SU-DHL-6 (cell line): ENCODE data around the gene ARHGEF11.

ENCODE experiments used
- H2AFZ ChIP-seq: fragments of 200-600 bp; sonication (generic); 2 replicates; pipeline ENCODE4 v1.6.1; 2014; ENCODE audit warnings: low read depth, mild to moderate bottlenecking, moderate library complexity, mixed read lengths, antibody characterized with exemption, low read length; ENCODE audit not compliant: severe bottlenecking
- H3F3A ChIP-seq: fragments of 200-600 bp; shearing (Covaris generic); 2 replicates; pipeline ENCODE4 v1.6.0; 2016; ENCODE audit warnings: antibody characterized with exemption, mild to moderate bottlenecking; ENCODE audit not compliant: insufficient read depth
- H3K27ac ChIP-seq: fragments of 200-600 bp; sonication (generic); 2 replicates; pipeline ENCODE4 v1.5.1; 2016; ENCODE audit warnings: low read depth, mild to moderate bottlenecking, low read length, moderate library complexity, mixed read lengths
- H3K27me3 ChIP-seq: fragments of 200-600 bp; sonication (generic), shearing (Covaris generic); 2 replicates; pipeline ENCODE4 v1.6.0; 2014; ENCODE audit warnings: mild to moderate bottlenecking, low read length
- H3K36me3 ChIP-seq: fragments of 200-600 bp; sonication (generic); 2 replicates; pipeline ENCODE4 v1.6.1; 2014; ENCODE audit warnings: mild to moderate bottlenecking, low read length, mixed read lengths
- H3K4me2 ChIP-seq: fragments of 300-600, 200-600 bp; shearing (Covaris generic), sonication (generic); 2 replicates; pipeline ENCODE4 v1.6.0; 2014; ENCODE audit warnings: low read length, low read depth, mild to moderate bottlenecking; ENCODE audit not compliant: poor library complexity, severe bottlenecking
- H3K4me3 ChIP-seq: fragments of 200-600 bp; sonication (generic); 2 replicates; pipeline ENCODE4 v1.5.1; 2014; ENCODE audit warnings: antibody characterized with exemption, low read length, mild to moderate bottlenecking, mixed read lengths; ENCODE audit not compliant: insufficient read depth, poor library complexity, severe bottlenecking
- H3K79me2 ChIP-seq: fragments of 200-600 bp; sonication (generic); 2 replicates; pipeline ENCODE4 v1.6.1; 2014; ENCODE audit warnings: mild to moderate bottlenecking, low read length, moderate library complexity; ENCODE audit not compliant: insufficient read depth
- H3K9ac ChIP-seq: fragments of 200-600 bp; sonication (generic); 2 replicates; pipeline ENCODE4 v1.7.0; 2014; ENCODE audit warnings: mild to moderate bottlenecking, low read length
- H3K9me2 ChIP-seq: fragments of 200-600 bp; sonication (generic); replicated peaks from 2 replicates; pipeline ENCODE4 v1.6.1; 2014; ENCODE audit warnings: low read length; ENCODE audit not compliant: insufficient read depth
- H3K9me3 ChIP-seq: fragments of 200-600 bp; sonication (generic); 2 replicates; pipeline ENCODE4 v1.6.1; 2014; ENCODE audit warnings: low read length, mixed read lengths; ENCODE audit not compliant: insufficient read depth
- H4K20me1 ChIP-seq: fragments of 200-600 bp; sonication (generic); 2 replicates; pipeline ENCODE4 v1.6.1; 2014; ENCODE audit warnings: low read depth, mild to moderate bottlenecking, antibody characterized with exemption, low read length, moderate library complexity, mixed read lengths
- CTCF ChIP-seq: fragments of 200-600 bp; sonication (generic); IDR thresholded peaks from one replicate; pipeline ENCODE4 v1.5.1; 2017; ENCODE audit warnings: antibody characterized with exemption, mild to moderate bottlenecking, low read length, moderate library complexity; ENCODE audit not compliant: insufficient read depth, poor library complexity, severe bottlenecking
- EZH2phosphoT487 ChIP-seq: fragments of 200-600 bp; sonication (generic), shearing (Covaris generic); conservative IDR thresholded peaks from 2 replicates; pipeline ENCODE4 v1.6.1; 2018; ENCODE audit warnings: mild to moderate bottlenecking, antibody characterized with exemption, low read length, moderate library complexity, mixed read lengths

ARHGEF11 gene

DNA sequence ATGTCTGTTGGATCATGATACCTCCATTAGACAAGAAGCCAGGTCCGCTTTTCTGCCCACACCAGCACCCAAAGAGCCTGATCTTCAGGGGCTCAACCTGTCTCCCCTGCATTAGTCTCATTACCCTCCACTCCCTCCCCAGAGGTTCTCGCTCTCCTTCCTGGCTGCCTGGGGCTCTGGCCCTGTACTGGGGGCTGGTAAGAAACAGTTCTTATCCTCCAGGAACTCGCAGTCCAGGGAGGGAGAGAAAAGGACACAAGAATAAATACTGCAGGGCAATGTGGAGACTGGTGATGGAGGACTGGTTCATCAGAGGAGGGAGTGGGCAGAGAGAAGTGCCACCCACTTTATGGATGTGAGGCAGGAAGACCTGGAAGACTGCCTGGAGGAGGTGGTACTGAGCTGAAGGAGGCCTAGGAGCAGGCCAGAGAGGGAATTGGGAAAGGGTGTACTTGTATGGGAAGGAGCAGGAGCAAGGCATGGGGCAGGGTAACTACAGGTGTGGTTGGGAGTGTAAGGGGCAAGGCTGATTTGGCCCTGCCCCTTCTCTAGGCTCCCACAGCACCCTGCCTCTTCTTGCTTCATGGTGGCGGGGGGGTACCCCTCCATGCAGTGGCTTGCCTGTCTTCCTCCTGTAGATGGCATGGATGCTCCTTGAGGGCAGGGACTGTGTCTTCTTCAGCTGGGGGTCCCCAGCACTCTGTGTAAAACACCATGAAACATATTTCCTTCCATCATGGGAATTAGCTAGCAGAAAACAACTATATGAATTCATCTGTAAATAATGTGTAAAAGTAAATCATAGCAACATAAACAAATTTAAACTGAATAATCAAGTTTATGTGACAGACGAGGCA, 120.2 kb downstream of the ARHGEF11 start:
- Histone ChIP-seq H3K4me2 (no peak overlapping the region), H3K4me3 (no peak overlapping the region)

DNA sequence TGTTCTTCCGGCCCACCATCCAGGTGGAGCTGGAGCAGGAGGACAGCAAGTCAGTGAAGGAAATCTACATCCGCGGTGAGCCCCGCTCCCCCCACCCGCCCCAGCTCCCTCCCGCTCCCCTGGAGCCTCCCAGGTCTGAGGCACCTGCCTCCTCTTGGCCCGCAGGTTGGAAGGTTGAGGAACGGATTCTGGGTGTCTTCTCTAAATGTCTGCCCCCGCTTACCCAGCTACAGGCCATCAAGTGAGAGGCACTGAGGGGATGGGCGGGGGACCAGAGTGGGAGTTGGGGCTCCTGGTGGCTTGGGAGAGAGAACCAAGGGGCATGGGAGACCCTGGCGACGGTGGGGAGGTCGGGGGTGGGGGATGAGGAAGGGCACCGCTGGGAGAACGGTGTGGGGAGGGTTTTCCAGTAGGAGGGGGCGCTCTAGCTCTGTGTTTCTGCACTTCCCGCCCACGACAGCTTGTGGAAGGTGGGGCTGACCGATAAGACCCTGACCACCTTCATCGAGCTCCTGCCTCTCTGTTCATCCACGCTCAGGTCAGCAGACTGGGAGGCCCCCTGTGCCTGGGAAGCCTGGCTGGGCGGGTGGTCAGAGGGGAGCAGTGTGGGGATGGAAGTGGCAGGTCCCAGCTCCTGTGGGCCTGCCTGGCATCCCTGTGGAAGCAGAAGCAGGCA, 120.9 kb downstream of the ARHGEF11 start:
- Histone ChIP-seq H3K36me3 (no peaks in the 10 kb centered on the region), H3F3A (no peaks in the 10 kb centered on the region), H3K9me3 (no peaks in the 10 kb centered on the region), H3K27me3 (no peaks in the 10 kb centered on the region), H3K27ac (no peak overlapping the region), H3K9ac (no peak overlapping the region), H3K4me2 (no peak overlapping the region), H3K79me2 (no peaks in the 10 kb centered on the region), H3K9me2 (no peaks in the 10 kb centered on the region), H2AFZ (no peak overlapping the region), H3K4me3 (no peak overlapping the region), H4K20me1 (no peaks in the 10 kb centered on the region)
- TF ChIP-seq EZH2phosphoT487, result no peak
- no peak for TF ChIP-seq CTCF

More for the DNA sequence above, 120.2 kb downstream of the ARHGEF11 start:
- Histone ChIP-seq H4K20me1 (no peaks in the 10 kb centered on the region), H3K9me3 (no peaks in the 10 kb centered on the region), H3K9ac (no peak overlapping the region), H3K79me2 (no peaks in the 10 kb centered on the region), H3K27ac (no peak overlapping the region), H3K9me2 (no peaks in the 10 kb centered on the region), H3K27me3 (no peaks in the 10 kb centered on the region), H2AFZ (no peak overlapping the region), H3F3A (no peaks in the 10 kb centered on the region), H3K36me3 (no peaks in the 10 kb centered on the region)
- TF ChIP-seq EZH2phosphoT487, result no peak
- TF ChIP-seq CTCF, result no peak

GRCh38 chr1:156923670-156924477, 121.7 kb downstream of the ARHGEF11 start:
- H3K9ac ChIP-seq, result no peak overlapping the region
- H4K20me1 ChIP-seq, result no peaks in the 10 kb centered on the region
- no peak overlapping the region for H3K4me3 ChIP-seq
- no peaks in the 10 kb centered on the region for H3K9me2 ChIP-seq
- no peaks in the 10 kb centered on the region for H3K36me3 ChIP-seq
- no peaks in the 10 kb centered on the region for H3K79me2 ChIP-seq
- no peaks in the 10 kb centered on the region for H3K27me3 ChIP-seq
- H3K27ac ChIP-seq, result no peak overlapping the region
- no peak for TF ChIP-seq CTCF
- TF ChIP-seq EZH2phosphoT487, result no peak
- H3K4me2 ChIP-seq, result no peak overlapping the region
- H3F3A ChIP-seq, result no peaks in the 10 kb centered on the region
- H3K9me3 ChIP-seq, result no peaks in the 10 kb centered on the region
- H2AFZ ChIP-seq, result no peak overlapping the region
